GM18505 (cell line): ENCODE measurements around the gene CS.
"Not testable (repeated sequence)": the region's sequence is repeated elsewhere in the genome, so short reads cannot be mapped to it uniquely, and the experiment has no call there.

Experiments used
- ATAC-seq: cut with Tn5 transposase; IDR thresholded peaks from one replicate; pipeline ENCODE4 v1.9.1; 2021; ENCODE audit not compliant: unreplicated experiment
- POLR2A ChIP-seq: IDR thresholded peaks from 4 replicates; pipeline ENCODE4 v1.6.1; 2011; ENCODE audit warnings: borderline replicate concordance; ENCODE audit not compliant: insufficient read depth, insufficient read length; ENCODE audit errors: extremely low read depth

The CS gene

GRCh38 chr12:56304872-56305590 is 4.9 kb upstream of the CS start:
- no peak for ATAC-seq

DNA sequence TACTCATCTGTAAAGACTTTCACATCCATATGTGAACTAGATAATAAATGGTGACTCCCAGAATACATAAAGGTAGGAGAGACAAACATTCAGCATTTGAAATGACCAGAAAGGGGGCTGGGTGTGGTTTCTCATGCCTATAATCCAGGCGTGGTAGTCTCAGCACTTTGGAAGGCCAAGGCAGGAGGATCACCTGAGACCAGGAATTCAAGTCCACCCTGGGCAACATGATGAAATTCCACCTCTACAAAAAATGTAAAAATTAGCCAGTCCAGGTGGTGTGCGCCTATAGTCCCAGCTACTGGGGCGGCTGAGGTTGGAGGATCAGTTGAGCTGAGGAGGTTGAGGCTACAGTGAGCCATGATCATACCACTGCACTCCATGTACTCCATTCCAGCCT is 4.1 kb upstream of the CS start:
- no peak for TF ChIP-seq POLR2A

More at GRCh38 chr12:56304872-56305590, 4.9 kb upstream of the CS start:
- no peak for TF ChIP-seq POLR2A

DNA sequence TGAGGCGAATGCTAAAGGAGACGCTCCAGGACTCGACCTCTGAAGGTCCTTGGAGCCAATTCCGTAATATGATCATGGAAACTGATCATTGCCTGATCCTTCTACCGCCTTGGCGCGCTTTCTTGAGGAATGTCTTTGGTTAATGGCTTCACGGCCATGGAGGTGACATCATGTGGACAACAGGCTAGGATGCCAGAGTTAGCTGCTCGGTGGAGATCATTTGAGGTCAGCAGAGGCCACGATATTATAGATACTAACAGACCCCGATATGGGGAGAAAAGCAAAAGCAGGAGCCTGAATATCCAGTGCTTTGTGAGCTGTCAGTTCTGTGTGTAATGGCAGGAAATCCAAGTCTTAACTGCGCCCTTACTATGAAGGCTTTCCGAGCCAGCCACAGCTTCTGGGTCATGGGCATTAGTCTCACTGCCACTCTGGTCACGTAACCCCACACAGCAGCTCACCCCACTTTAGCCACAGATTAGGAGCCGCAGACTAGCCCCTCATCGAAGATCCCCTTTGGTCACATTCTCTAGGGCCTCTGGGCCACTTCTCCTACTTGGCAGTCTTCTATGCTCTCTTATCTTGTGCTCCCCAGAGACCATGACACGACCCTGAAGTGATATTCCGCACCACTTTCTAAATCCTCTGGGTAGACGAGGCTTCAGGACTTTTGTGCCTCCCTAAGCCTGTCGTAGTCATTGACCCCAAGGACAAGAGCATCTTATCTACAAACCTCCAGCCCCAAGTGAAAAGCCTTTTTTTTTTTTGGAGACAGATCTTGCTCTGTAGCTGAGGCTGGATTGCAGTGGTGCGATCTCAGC is 724 bp upstream of the CS start:
- TF ChIP-seq POLR2A: no peak
- ATAC-seq: no peak

More for the DNA sequence above, 4.1 kb upstream of the CS start:
- ATAC-seq: no peak

- no peak for ATAC-seq
- no peak for TF ChIP-seq POLR2A
Measured at GRCh38 chr12:56299308-56299852, 750 bp downstream of the CS start.

GRCh38 chr12:56298828-56299227 is 1.3 kb downstream of the CS start:
- TF ChIP-seq POLR2A: no peak
- ATAC-seq: no peak

- TF ChIP-seq POLR2A: no peak
- ATAC-seq: no peak
Measured at GRCh38 chr12:56297400-56297799, 2.7 kb downstream of the CS start.

DNA sequence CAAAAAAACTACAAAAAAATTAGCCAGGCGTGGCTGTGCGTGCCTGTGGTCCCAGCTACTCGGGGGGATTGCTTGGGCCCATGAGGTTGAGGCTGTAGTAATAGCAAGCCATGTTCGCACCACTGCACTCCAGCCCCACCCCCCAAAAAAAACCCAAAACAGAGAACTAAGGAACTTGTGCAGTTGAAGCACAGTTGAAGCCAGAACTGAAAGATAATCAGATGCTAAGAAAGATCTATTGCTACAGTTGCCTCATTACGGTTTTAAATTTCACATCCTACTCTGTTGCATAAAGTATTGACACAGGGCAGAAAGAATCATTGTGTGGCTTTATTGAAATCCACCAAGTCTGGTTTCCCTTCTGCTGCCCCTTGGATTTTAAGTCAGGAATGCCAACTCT is 3.8 kb downstream of the CS start:
- no peak for TF ChIP-seq POLR2A
- ATAC-seq: no peak

DNA sequence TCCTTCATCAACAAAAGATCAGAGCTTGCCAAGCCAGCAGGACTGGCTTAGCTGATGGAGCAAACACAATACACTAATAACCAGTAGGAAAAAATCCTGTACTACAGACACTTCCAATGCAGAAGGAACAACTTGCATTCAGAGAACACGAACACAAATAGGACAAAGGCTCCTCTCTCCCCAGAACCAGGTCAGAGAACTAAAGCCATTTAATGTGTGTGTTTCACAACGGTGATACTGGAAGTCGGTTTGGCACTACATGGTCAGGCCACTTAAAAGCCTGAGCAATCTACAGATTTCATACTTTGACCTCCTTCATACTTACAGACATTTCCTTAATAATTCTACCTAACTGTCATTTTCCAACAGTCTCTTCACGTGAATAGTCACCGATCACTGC is 6.3 kb downstream of the CS start:
- TF ChIP-seq POLR2A: no peak
- ATAC-seq: no peak

- ATAC-seq: no peak
- TF ChIP-seq POLR2A: no peak
Measured at GRCh38 chr12:56288705-56289387, 11.3 kb downstream of the CS start.

GRCh38 chr12:56286044-56286830 is 13.9 kb downstream of the CS start:
- no peak for ATAC-seq
- TF ChIP-seq POLR2A: no peak

- not testable (repeated sequence) for ATAC-seq
Measured at GRCh38 chr12:56284263-56284662, 15.9 kb downstream of the CS start.

DNA sequence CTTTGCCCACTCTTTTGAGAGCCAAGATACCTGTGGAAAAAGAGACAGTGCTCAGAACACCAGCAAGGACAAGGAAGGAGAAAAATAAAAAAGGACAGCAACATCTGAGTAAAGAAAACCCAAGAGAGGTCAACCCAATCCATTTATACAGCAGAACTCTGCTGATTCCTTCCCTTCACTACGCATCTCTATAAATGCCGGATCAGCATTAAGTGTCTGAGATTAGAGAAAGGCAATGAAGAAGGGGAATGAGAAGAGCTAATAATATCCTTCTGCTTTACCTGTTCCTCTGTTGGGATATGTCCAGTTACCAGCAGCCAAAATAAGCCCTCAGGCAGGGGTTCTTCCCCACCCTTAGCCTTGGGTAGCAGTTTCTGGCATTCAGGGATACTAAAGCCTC is 17.6 kb downstream of the CS start:
- ATAC-seq: no peak
- TF ChIP-seq POLR2A: no peak

DNA sequence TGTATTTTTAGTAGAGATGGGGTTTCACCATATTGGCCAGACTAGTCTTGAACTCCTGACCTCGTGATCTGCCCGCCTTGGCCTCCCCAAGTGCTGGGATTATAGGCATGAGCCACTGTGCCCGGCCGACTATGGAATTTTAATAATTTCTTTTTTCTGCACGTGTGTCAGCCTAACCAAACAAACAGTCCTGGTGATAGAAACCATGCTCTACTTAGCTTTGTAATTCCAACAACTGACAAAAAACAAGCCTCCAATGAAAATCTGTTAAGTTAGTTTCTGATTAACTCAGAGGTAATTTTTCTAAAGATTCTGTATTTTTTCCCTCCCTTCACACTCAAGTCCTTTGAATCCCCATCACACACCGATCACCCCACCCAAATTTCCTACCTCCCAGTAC is 18.1 kb downstream of the CS start:
- ATAC-seq: no peak
- TF ChIP-seq POLR2A: no peak
